HTR-8/SVneo (cell line): ENCODE results near the gene PNO1.
A peak's percentile ranks its signal among the peaks of the same experiment; 100 is the strongest.
"Not testable (repeated sequence)": the region's sequence is repeated elsewhere in the genome, so short reads cannot be mapped to it uniquely, and the experiment has no call there.

Experiments
- DNase-seq: peaks from one replicate; pipeline ENCODE4 v3.0.0; 2011; ENCODE audit warnings: low spot score, mixed read lengths; ENCODE audit not compliant: insufficient read length
- FAIRE-seq: peaks from 2 replicates; lab custom pipeline; 2011; peaks lifted over from hg19 to GRCh38; lab: Jason Lieb, UNC

Gene PNO1

GRCh38 chr2:68157402-68158133 lies at the start of gene PNO1:
Gene PNO1 (plus strand): TSS chr2:68157888. CDS start chr2:68157935, 47 bp downstream.
- peak; percentile 95 for DNase-seq

GRCh38 chr2:68108120-68108519 lies 49.6 kb upstream of the PNO1 start:
- FAIRE-seq: no peak
- no peak for DNase-seq

More at GRCh38 chr2:68157402-68158133, at the start of gene PNO1:
- FAIRE-seq: peak; percentile 54

GRCh38 chr2:68110102-68110501 lies 47.6 kb upstream of the PNO1 start:
- DNase-seq (no peak), FAIRE-seq (no peak)

GRCh38 chr2:68115965-68116364 lies 41.7 kb upstream of the PNO1 start:
- no peak for FAIRE-seq
- DNase-seq: no peak

GRCh38 chr2:68117922-68118321 lies 39.8 kb upstream of the PNO1 start:
- not testable (repeated sequence) for FAIRE-seq, DNase-seq

- DNase-seq: no peak
- FAIRE-seq: no peak
Measured at GRCh38 chr2:68118816-68119215, 38.9 kb upstream of the PNO1 start.

- FAIRE-seq: no peak
- DNase-seq: no peak
Measured at GRCh38 chr2:68119504-68119903, 38.2 kb upstream of the PNO1 start.

GRCh38 chr2:68121873-68122679 lies 35.6 kb upstream of the PNO1 start:
- no peak for FAIRE-seq
- peak; percentile 86 for DNase-seq

GRCh38 chr2:68122680-68122964 lies 35.1 kb upstream of the PNO1 start:
- DNase-seq: no peak
- FAIRE-seq: no peak

GRCh38 chr2:68124321-68124720 lies 33.4 kb upstream of the PNO1 start:
- DNase-seq (no peak), FAIRE-seq (no peak)

- FAIRE-seq: no peak
Measured at GRCh38 chr2:68125821-68126220, 31.9 kb upstream of the PNO1 start.

GRCh38 chr2:68126561-68126960 lies 31.1 kb upstream of the PNO1 start:
- FAIRE-seq (no peak), DNase-seq (no peak)

More at GRCh38 chr2:68125821-68126220, 31.9 kb upstream of the PNO1 start:
- DNase-seq: no peak

GRCh38 chr2:68127358-68128242 lies 30.1 kb upstream of the PNO1 start:
- FAIRE-seq (no peak), DNase-seq (no peak)

- no peak for DNase-seq
- no peak for FAIRE-seq
Measured at GRCh38 chr2:68134120-68134519, 23.6 kb upstream of the PNO1 start.

- DNase-seq: no peak
- no peak for FAIRE-seq
Measured at GRCh38 chr2:68134554-68134953, 23.1 kb upstream of the PNO1 start.

- no peak for DNase-seq
- FAIRE-seq: no peak
Measured at GRCh38 chr2:68135448-68136320, 22.0 kb upstream of the PNO1 start.

- no peak for FAIRE-seq
Measured at GRCh38 chr2:68141875-68142274, 15.8 kb upstream of the PNO1 start.

GRCh38 chr2:68151037-68151436 lies 6.7 kb upstream of the PNO1 start:
- DNase-seq (no peak), FAIRE-seq (no peak)

More at GRCh38 chr2:68141875-68142274, 15.8 kb upstream of the PNO1 start:
- DNase-seq: no peak

GRCh38 chr2:68152681-68153347 lies 4.9 kb upstream of the PNO1 start:
- DNase-seq (no peak), FAIRE-seq (no peak)
